HG02852 (cell line): ENCODE results near the gene PCDHGA7.
"Not testable (repeated sequence)": the region's sequence is repeated elsewhere in the genome, so short reads cannot be mapped to it uniquely, and the experiment has no call there.

Experiments
- ATAC-seq: cut with Tn5 transposase; IDR thresholded peaks from one replicate; pipeline ENCODE4 v1.9.1; 2021; ENCODE audit warnings: mild to moderate bottlenecking, moderate library complexity; ENCODE audit not compliant: unreplicated experiment

PCDHGA7 gene

GRCh38 chr5:141382469-141383294 is at the start of gene PCDHGA7:
TSS of gene PCDHGA7 (plus strand) at chr5:141382742. CDS start at chr5:141382900, 158 bp downstream.
- ATAC-seq = no peak

DNA sequence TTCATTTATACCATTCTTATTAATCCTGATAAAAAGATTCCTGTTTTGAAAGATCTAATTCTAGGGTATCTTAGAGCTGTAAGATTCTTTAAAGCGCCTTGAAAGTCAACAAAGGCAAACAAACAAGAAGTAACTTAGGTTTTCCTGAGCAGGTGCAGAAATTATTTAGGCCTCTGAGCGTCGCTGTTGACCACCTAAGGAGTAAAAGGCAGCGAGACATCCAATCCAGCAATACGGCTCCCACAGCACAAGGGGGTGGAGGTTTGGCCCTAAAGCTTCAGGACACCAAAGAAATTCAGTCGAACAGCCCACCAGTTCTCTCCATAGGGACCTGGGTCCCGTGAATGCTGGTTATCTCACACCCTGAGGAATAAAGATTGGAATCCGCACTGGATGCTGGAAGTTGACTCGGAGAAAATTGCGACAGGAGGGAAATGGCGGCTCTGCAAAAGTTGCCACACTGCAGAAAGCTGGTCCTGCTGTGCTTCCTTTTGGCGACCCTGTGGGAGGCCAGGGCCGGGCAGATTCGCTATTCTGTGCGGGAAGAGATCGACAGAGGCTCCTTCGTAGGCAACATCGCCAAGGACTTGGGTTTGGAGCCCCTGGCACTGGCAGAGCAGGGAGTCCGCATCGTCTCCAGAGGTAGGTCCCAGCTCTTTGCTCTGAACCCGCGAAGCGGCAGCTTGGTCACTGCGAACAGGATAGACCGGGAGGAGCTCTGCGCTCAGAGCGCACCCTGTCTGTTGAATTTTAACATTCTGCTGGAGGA is 43.8 kb upstream of the PCDHGA7 start, which contains the start of gene PCDHGA2:
PCDHGA2 (plus strand) TSS at position 223 of the 769 bp plus-strand sequence.
- no peak for ATAC-seq

DNA sequence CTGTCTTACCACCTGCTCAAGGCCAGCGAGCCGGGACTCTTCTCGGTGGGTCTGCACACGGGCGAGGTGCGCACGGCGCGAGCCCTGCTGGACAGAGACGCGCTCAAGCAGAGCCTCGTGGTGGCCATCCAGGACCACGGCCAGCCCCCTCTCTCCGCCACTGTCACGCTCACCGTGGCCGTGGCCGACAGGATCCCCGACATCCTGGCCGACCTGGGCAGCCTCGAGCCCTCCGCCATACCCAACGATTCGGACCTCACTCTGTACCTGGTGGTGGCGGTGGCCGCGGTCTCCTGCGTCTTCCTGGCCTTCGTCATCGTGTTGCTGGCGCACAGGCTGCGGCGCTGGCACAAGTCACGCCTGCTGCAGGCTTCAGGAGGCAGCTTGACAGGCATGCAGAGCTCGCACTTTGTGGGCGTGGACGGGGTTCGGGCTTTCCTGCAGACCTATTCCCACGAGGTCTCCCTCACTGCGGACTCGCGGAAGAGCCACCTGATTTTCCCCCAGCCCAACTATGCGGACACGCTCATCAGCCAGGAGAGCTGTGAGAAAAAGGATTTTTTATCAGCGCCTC is 41.7 kb upstream of the PCDHGA7 start:
- ATAC-seq = not testable (repeated sequence)

DNA sequence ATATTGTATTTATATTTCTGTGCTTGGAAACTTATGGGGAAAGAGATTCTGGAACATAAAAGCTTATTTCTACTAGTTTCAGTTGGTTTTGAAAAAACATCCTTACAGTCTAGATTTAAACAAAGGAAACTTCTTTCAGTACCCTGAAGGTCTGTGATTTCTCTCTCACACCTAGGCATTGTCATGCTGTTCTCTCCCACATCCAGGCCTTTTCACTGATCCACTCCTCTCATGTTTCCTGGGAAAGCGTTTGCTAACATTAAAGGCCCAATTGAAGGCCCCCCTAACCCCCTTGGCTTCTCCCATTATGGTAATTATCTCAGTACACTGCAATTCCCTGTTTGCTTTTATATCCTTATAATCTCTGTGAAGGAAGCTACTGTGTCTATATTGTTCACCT is 39.8 kb upstream of the PCDHGA7 start:
- ATAC-seq = no peak

DNA sequence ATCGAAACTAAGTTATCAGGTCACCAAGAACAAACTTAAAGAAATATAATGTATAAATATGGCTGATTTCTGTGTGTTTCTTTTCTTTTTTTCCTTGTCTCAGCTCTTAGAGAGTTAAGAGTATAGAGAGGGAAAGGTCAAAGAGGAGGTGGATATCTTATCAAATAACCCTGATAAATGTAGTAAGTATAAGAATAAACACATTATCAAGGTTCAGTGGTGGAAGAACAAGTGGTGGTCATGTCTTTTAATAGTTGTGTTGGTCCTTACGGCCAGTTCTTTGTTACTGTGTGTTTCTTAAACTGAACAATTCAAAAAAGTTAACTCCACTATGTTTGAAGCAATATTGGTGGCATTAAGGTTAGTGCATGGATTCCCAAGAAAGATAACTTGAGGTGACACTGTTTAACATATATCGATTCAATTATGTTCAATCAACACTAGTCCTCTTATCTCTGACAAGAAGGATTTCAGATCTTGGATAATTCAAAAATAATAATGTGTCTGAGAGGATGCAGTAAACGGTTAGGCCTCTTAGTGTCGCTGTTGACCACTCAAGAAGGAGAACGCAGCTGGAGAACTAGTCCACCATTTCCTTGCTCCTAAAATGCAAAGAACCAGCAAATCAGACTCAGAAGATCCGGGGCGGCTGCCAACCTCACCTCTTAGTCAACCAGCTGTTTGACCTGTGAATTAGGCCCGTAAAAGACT is 39.1 kb upstream of the PCDHGA7 start, which contains the start of gene PCDHGA3:
PCDHGA3 (plus strand) TSS at position 588 of the 711 bp plus-strand sequence. CDS start 205 bp downstream, outside the sequence.
- no peak for ATAC-seq

- no peak for ATAC-seq
These were observed 38.5 kb upstream of the PCDHGA7 start for GRCh38 chr5:141343953-141344463.

GRCh38 chr5:141345327-141345726 is 37.2 kb upstream of the PCDHGA7 start:
- ATAC-seq = no peak

GRCh38 chr5:141346017-141346416 is 36.5 kb upstream of the PCDHGA7 start:
- ATAC-seq = not testable (repeated sequence)

GRCh38 chr5:141349917-141350619 is 32.5 kb upstream of the PCDHGA7 start, which contains the start of gene PCDHGB1:
TSS of gene PCDHGB1 (plus strand) at chr5:141350099. CDS start at chr5:141350261, 162 bp downstream.
- ATAC-seq = no peak

DNA sequence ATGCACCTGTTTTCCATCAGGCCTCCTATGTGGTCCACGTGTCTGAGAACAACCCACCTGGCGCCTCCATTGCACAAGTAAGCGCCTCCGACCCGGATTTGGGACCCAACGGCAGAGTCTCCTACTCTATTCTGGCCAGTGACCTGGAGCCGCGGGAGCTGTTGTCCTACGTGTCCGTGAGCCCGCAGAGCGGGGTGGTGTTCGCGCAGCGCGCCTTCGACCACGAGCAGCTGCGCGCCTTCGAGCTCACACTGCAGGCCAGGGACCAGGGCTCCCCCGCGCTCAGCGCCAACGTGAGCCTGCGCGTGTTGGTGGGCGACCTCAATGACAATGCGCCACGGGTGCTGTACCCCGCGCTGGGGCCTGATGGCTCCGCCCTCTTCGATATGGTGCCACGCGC is 31.0 kb upstream of the PCDHGA7 start:
- no peak for ATAC-seq

- no peak for ATAC-seq
These were observed 27.6 kb upstream of the PCDHGA7 start, which contains the start of gene PCDHGA4 for GRCh38 chr5:141354900-141355469. TSS of gene PCDHGA4 (plus strand) at chr5:141355021. CDS start at chr5:141355108, 87 bp downstream.

- no peak for ATAC-seq
These were observed 26.9 kb upstream of the PCDHGA7 start for GRCh38 chr5:141355641-141356040.

DNA sequence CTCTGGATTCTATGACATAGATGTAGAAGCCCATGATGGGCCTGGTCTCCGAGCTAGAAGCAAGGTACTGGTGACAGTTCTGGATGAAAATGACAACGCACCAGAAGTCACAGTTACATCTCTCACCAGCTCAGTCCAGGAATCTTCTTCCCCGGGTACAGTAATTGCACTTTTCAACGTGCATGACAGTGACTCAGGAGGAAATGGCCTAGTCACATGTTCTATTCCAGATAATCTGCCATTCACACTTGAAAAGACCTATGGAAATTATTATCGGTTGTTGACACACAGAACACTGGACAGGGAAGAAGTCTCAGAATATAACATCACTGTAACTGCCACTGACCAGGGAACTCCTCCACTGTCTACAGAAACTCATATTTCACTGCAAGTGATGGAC is 26.4 kb upstream of the PCDHGA7 start:
- ATAC-seq = no peak

DNA sequence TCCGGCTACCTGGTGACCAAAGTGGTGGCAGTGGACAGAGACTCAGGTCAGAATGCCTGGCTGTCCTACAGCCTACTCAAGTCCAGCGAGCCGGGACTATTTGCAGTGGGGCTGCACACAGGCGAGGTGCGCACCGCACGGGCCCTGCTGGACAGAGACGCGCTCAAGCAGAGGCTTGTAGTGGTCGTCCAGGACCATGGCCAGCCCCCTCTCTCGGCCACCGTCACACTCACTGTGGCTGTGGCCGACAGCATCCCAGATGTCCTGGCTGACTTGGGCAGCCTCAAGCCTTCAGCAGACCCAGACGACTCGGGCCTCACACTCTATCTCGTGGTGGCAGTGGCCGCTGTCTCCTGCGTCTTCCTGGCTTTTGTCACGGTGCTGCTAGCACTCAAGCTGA is 25.6 kb upstream of the PCDHGA7 start:
- ATAC-seq = no peak

DNA sequence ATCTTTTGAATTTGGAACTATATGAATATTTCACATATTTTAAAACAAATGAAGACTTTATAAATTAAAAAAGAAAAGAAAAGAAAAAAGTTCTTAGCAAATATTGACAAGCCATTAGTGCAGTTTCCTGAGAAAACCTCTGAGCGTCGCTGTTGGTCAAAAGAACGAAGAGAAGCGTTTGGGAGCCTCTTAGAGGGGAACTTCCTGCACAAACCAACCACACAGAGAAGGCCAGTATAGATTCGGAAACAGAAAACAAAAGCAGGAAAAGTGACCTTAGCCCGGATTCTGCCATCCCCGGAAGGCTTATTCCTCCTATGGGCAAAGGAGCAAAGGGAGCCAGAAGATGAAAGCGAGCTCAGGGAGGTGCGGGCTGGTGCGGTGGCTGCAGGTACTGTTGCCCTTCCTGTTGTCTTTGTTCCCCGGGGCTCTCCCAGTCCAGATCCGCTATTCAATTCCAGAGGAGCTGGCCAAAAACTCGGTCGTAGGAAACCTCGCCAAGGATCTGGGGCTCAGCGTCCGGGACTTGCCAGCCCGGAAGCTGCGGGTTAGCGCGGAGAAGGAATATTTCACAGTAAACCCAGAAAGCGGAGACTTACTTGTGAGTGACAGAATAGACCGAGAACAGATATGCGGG is 22.6 kb upstream of the PCDHGA7 start, which contains the start of gene PCDHGB2:
PCDHGB2 (plus strand) TSS at position 205 of the 637 bp plus-strand sequence; CDS start at position 347, 142 bp downstream.
- ATAC-seq = no peak

DNA sequence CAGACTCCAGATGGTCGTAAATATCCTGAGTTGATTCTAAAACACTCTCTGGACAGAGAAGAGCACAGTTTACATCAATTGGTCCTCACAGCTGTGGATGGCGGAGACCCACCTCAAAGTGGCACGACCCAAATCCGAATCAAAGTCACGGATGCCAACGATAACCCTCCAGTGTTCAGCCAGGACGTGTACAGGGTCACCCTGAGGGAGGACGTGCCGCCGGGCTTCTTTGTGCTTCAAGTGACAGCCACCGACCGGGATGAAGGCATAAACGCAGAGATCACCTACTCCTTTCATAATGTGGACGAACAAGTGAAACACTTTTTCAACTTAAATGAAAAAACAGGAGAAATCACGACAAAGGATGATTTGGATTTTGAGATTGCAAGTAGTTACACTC is 21.9 kb upstream of the PCDHGA7 start:
- ATAC-seq = no peak

DNA sequence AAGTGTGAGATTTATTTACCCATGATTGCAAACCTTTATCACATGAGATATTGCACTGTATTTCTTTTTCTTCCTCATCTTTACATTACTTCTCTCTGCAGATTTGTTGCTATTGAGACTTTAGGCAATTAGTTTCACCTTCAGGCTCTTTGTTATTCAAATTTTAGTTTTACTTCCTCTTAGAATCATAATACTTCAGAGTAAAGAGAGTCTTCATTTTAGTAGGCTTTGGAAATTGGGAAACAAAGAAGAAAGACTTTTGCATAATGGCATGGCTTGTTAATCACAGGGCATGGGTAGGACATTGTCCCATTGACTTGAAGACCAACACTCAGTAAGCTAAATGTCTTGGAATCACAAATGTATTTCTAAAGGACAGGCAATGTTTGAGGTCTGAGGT is 19.8 kb upstream of the PCDHGA7 start:
- ATAC-seq = no peak

GRCh38 chr5:141363952-141364660 is 18.4 kb upstream of the PCDHGA7 start, which contains the start of gene PCDHGA5:
TSS of gene PCDHGA5 (plus strand) at chr5:141364162. CDS start at chr5:141364331, 169 bp downstream.
- ATAC-seq = no peak
